Breast epithelium (tissue), 3 donors: ENCODE data around the gene CTNNA2.

ENCODE experiments used
- CTCF ChIP-seq, 3 donors: fragments of 450-650 bp; IDR thresholded peaks; one replicate each; pipeline ENCODE4 v1.5.1; 2016 to 2017; ENCODE audit warnings: antibody characterized with exemption in 3 of 3, mild to moderate bottlenecking in 3 of 3, moderate library complexity in 3 of 3
- POLR2A ChIP-seq: fragments of 450-650 bp; IDR thresholded peaks from one replicate; pipeline ENCODE4 v1.6.1; 2016; ENCODE audit warnings: antibody characterized with exemption, mild to moderate bottlenecking, moderate library complexity

GRCh38 chr2:79511320-79511951 lies 1.4 kb upstream of the CTNNA2 start:
- TF ChIP-seq POLR2A (no peak), CTCF (IDR thresholded peaks at IDR 0.05) (no peak)
